WI38 (cell line): Measurements from ENCODE around the gene SARS1.
A peak's percentile ranks its signal among the peaks of the same experiment; 100 is the strongest.
"Not testable (repeated sequence)": the region's sequence is repeated elsewhere in the genome, so short reads cannot be mapped to it uniquely, and the experiment has no call there.

Source experiments
- H3K4me3 ChIP-seq: 2 replicates; pipeline ENCODE4 v1.5.1; 2011; ENCODE audit warnings: low read depth, mild to moderate bottlenecking, control low read depth, low read length
- CTCF ChIP-seq: IDR thresholded peaks from 2 replicates; pipeline ENCODE4 v1.5.1; 2012; ENCODE audit warnings: low read depth, mild to moderate bottlenecking, control low read depth, low read length

Gene SARS1

GRCh38 chr1:109213824-109214693 lies at the start of gene SARS1:
SARS1 (plus strand) TSS chr1:109213918; CDS start chr1:109213993, 75 bp downstream.
- H3K4me3 ChIP-seq, result peak within 1 kb of the TSS; percentile 92
- no peak for TF ChIP-seq CTCF

GRCh38 chr1:109164538-109164937 lies 49.2 kb upstream of the SARS1 start:
- TF ChIP-seq CTCF, result no peak
- H3K4me3 ChIP-seq, result no peak overlapping the region

- no peak for TF ChIP-seq CTCF
- H3K4me3 ChIP-seq, result no peak overlapping the region
Measured at GRCh38 chr1:109167001-109167506, 46.7 kb upstream of the SARS1 start.

GRCh38 chr1:109170035-109170764 lies 43.5 kb upstream of the SARS1 start:
- no peak overlapping the region for H3K4me3 ChIP-seq
- no peak for TF ChIP-seq CTCF

GRCh38 chr1:109171646-109172045 lies 42.1 kb upstream of the SARS1 start:
- TF ChIP-seq CTCF, result no peak

GRCh38 chr1:109176349-109176748 lies 37.4 kb upstream of the SARS1 start:
- not testable (repeated sequence) for H3K4me3 ChIP-seq

More at GRCh38 chr1:109171646-109172045, 42.1 kb upstream of the SARS1 start:
- no peak overlapping the region for H3K4me3 ChIP-seq

GRCh38 chr1:109180715-109181084 lies 33.0 kb upstream of the SARS1 start:
- H3K4me3 ChIP-seq, result not testable (repeated sequence)
